ENCODE results near the gene CCR4. TPM values are rescaled to one million over a fixed set of nuclear protein-coding genes. Genes with fewer than 3 reads are reported as not detected.
"Not testable (repeated sequence)": the region's sequence is repeated elsewhere in the genome, so short reads cannot be mapped to it uniquely, and the experiment has no call there.

The CCR4 gene
- total and polyA plus RNA-seq, 2 of the 4 experiments (the other 2 are of a cell fraction), result not detected

DNA sequence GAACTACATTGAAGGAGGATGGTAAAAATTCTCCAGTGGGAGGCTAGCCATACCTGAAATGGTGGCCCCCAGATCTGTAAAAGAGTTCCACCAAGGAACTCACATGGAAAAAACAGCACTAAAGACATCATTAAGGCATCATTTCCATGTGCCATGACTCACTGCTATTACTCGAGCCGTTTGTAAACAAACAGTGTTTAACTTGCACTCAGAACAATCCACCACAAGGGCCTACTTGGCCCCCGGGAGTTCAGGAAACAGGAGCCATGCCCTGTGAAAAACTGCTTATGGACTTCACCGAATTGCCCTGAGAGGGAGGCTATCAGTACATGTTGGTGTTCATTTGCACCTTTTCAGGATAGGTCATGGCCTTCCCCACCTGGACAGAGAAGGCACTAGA, 18.2 kb downstream of the CCR4 start:
- Histone ChIP-seq H3K56ac (ENCODE audit: extremely low read depth, insufficient read depth, low read length) (no peak overlapping the region), H2AK5ac (ENCODE audit: low read depth, low read length) (no peak overlapping the region), H2BK120ac (ENCODE audit: low read depth, low read length) (no peak overlapping the region), H3K4ac (ENCODE audit: low read depth, low read length) (no peak overlapping the region), H2BK5ac (ENCODE audit: low read depth, low read length, poor library complexity, severe bottlenecking) (no peak overlapping the region), H3K4me2 (ENCODE audit: low read depth, low read length) (no peak overlapping the region; the same call in 1 of the 2 replicates), H3K36me3 (ENCODE audit: control insufficient read depth, insufficient read depth, low read length) (no peaks in the 10 kb centered on the region), H3K4me3 (ENCODE audit: insufficient read depth, low read depth, low read length) (no peak overlapping the region), H2AFZ (replicated peaks; ENCODE audit: low read length, poor library complexity) (no peak overlapping the region), H3K18ac (ENCODE audit: low read depth, low read length) (no peak overlapping the region), H3K27me3 (ENCODE audit: control insufficient read depth, insufficient read depth, low read length) (peaks cover 3% of the 10 kb centered on the region), H2AK9ac (replicated peaks; ENCODE audit: low read depth, low read length, poor library complexity) (no peak overlapping the region), H3K9me1 (ENCODE audit: insufficient read depth, low read length) (peaks cover 3% of the 10 kb centered on the region; the same call in 1 of the 2 replicates), H3K27ac (ENCODE audit: insufficient read depth, low read length) (no peak overlapping the region), H2BK20ac (ENCODE audit: low read depth, low read length) (no peak overlapping the region), H3K79me1 (ENCODE audit: low read depth in 1 of 2, low read length in 2 of 2) (no peaks in the 10 kb centered on the region), H4K5ac (ENCODE audit: low read depth, low read length) (no peak overlapping the region), H3K9ac (ENCODE audit: low read depth, low read length) (no peak overlapping the region), H4K91ac (ENCODE audit: insufficient read depth, low read depth, low read length) (no peak overlapping the region), H3K4me1 (ENCODE audit: control insufficient read depth, insufficient read depth, low read length) (no peaks in the 10 kb centered on the region; the same call in none of the 2 replicates), H2BK15ac (ENCODE audit: low read depth, low read length) (no peak overlapping the region), H4K20me1 (ENCODE audit: insufficient read depth, low read length) (no peaks in the 10 kb centered on the region), H4K8ac (ENCODE audit: low read depth in 2 of 2, low read length in 2 of 2) (no peak overlapping the region), H3K14ac (replicated peaks; ENCODE audit: low read depth, low read length) (no peak overlapping the region), H3K9me3 (ENCODE audit: control insufficient read depth, insufficient read depth, low read length) (peaks cover 4% of the 10 kb centered on the region; the same call in 1 of the 2 replicates), H3K23ac (ENCODE audit: low read depth, low read length) (no peak overlapping the region)
- no TSS peak for BruUV-seq (replicated peaks)
- peak; percentile 45 for ATAC-seq (ENCODE audit: low read depth)
- TF ChIP-seq, protein P1, sequence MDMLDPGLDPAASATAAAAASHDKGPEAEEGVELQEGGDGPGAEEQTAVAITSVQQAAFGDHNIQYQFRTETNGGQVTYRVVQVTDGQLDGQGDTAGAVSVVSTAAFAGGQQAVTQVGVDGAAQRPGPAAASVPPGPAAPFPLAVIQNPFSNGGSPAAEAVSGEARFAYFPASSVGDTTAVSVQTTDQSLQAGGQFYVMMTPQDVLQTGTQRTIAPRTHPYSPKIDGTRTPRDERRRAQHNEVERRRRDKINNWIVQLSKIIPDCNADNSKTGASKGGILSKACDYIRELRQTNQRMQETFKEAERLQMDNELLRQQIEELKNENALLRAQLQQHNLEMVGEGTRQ (IDR thresholded peaks at IDR 0.05; ENCODE audit: low read depth, low read length), result no peak
- TF ChIP-seq BHLHE40 (IDR thresholded peaks at IDR 0.05; ENCODE audit: low read depth, low read length), result peak; percentile 33; the same call in 1 of the 2 replicates
- in situ Hi-C loops (cut with MboI; ENCODE audit: low sequenced_read_pairs) (loop anchor here (25.0 kb wide), 2 partner anchors 393 to 818 kb away; partner anchors contain the start of gene PDCD6IP), dilution Hi-C loops (cut with HindIII; ENCODE audit: low sequenced_read_pairs, unreplicated experiment) (no loop called here), intact Hi-C loops (cut with micrococcal nuclease) (no loop called here)
- ChIA-PET CTCF (no interaction called here), POLR2A (ENCODE audit: unreplicated experiment) (no interaction called here)
- DNase-seq, result peak; percentile 42
- WGBS, 2 experiments (ENCODE audit: extremely low coverage in 2 of 2, insufficient read length in 1 of 2), result no CpG with 5 or more reads among the region's 4 CpGs

DNA sequence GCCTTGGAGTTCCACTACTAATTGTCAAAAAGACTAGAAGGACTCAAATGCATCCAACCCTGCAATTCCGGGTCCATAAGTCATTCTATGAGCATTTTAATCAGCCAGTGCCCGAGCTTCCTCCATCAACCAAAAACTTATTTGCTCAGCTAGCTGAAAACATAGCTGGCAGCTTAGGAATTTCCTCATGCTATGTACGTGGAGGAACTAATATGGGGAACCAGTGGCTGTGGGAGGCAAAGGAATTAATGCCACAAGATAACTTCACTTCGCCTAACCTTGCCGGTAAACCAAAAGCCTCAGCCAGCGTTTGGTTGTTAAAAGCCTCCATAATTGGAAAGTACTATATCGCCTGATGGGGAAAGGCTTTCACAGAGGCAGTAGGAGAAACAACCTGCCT, 19.8 kb downstream of the CCR4 start:
- H3K9ac ChIP-seq (ENCODE audit: low read depth, low read length); dilution Hi-C loops (cut with HindIII; ENCODE audit: low sequenced_read_pairs, unreplicated experiment); H2BK120ac ChIP-seq (ENCODE audit: low read depth, low read length); ATAC-seq (ENCODE audit: low read depth); H3K27ac ChIP-seq (ENCODE audit: insufficient read depth, low read length); POLR2A ChIA-PET (ENCODE audit: unreplicated experiment); H4K20me1 ChIP-seq (ENCODE audit: insufficient read depth, low read length); H3K9me3 ChIP-seq (ENCODE audit: control insufficient read depth, insufficient read depth, low read length); H2AFZ ChIP-seq (replicated peaks; ENCODE audit: low read length, poor library complexity); H2BK15ac ChIP-seq (ENCODE audit: low read depth, low read length); H3K4me2 ChIP-seq (ENCODE audit: low read depth, low read length); intact Hi-C loops (cut with micrococcal nuclease); H2AK5ac ChIP-seq (ENCODE audit: low read depth, low read length); H3K56ac ChIP-seq (ENCODE audit: extremely low read depth, insufficient read depth, low read length); H3K18ac ChIP-seq (ENCODE audit: low read depth, low read length); H2BK5ac ChIP-seq (ENCODE audit: low read depth, low read length, poor library complexity, severe bottlenecking); DNase-seq; H3K27me3 ChIP-seq (ENCODE audit: control insufficient read depth, insufficient read depth, low read length); H4K91ac ChIP-seq (ENCODE audit: insufficient read depth, low read depth, low read length); H2BK20ac ChIP-seq (ENCODE audit: low read depth, low read length); H4K8ac ChIP-seq (ENCODE audit: low read depth in 2 of 2, low read length in 2 of 2); H3K4ac ChIP-seq (ENCODE audit: low read depth, low read length); H3K79me1 ChIP-seq (ENCODE audit: low read depth in 1 of 2, low read length in 2 of 2); H4K5ac ChIP-seq (ENCODE audit: low read depth, low read length); H3K23ac ChIP-seq (ENCODE audit: low read depth, low read length); H2AK9ac ChIP-seq (replicated peaks; ENCODE audit: low read depth, low read length, poor library complexity); H3K9me1 ChIP-seq (ENCODE audit: insufficient read depth, low read length); BruUV-seq (replicated peaks); H3K14ac ChIP-seq (replicated peaks; ENCODE audit: low read depth, low read length); H3K4me3 ChIP-seq (ENCODE audit: insufficient read depth, low read depth, low read length); H3K4me1 ChIP-seq (ENCODE audit: control insufficient read depth, insufficient read depth, low read length); H3K36me3 ChIP-seq (ENCODE audit: control insufficient read depth, insufficient read depth, low read length): not testable (repeated sequence)
- CTCF ChIA-PET, result interaction anchor here (1.0 to 1.1 kb wide), 2 partner anchors 9 to 58 kb away, joined by 3 read pairs; no protein-coding TSS in a partner anchor
- in situ Hi-C loops (cut with MboI; ENCODE audit: low sequenced_read_pairs), result loop anchor here (25.0 kb wide), 2 partner anchors 391 to 816 kb away; partner anchors contain the start of gene PDCD6IP
- WGBS, 2 experiments (ENCODE audit: extremely low coverage in 2 of 2, insufficient read length in 1 of 2), result no CpG with 5 or more reads among the region's 7 CpGs
